Loucy (cell line): Measurements from ENCODE around the gene SP2.

Experiments used
- CTCF ChIP-seq: fragments of 200-600 bp; sonication (generic); conservative IDR thresholded peaks from 2 replicates; pipeline ENCODE4 v1.5.1; 2014; ENCODE audit warnings: mild to moderate bottlenecking, antibody characterized with exemption, low read length
- EZH2phosphoT487 ChIP-seq: fragments of 200-600 bp; IDR thresholded peaks from 2 replicates; pipeline ENCODE4 v1.6.1; 2018; ENCODE audit warnings: antibody characterized with exemption, mild to moderate bottlenecking, moderate library complexity, borderline replicate concordance

- TF ChIP-seq CTCF: no peak
- TF ChIP-seq EZH2phosphoT487: no peak
These were observed 32.4 kb downstream of the SP2 start for GRCh38 chr17:47928415-47928814.
